CD14-positive monocyte (primary cell): ENCODE results near the gene NME5. TPM values are rescaled to one million over a fixed set of nuclear protein-coding genes. Genes with fewer than 3 reads are reported as not detected.

Source experiments
- DNase-seq, 3 donors: peaks; one replicate each; pipeline ENCODE4 v3.0.0-alpha.2; 2011 to 2022
- H2AFZ ChIP-seq: 2 replicates; pipeline ENCODE4 v1.6.0; 2012; ENCODE audit warnings: mild to moderate bottlenecking, low read depth, low read length, inconsistent platforms; ENCODE audit not compliant: insufficient read depth, poor library complexity, severe bottlenecking
- H3K27ac ChIP-seq, 2 donors: 1 replicate in 1 of 2; 2 replicates in 1 of 2; pipeline ENCODE4 v1.5.1; 2012 to 2013; ENCODE audit warnings: low read length in 2 of 2, control low read depth in 1 of 2, inconsistent platforms in 1 of 2, low read depth in 1 of 2, mild to moderate bottlenecking in 1 of 2
- H3K27me3 ChIP-seq, 2 donors: one replicate each; pipeline versions ENCODE4 v1.6.0 to v1.6.1; 2011 to 2013; ENCODE audit warnings: low read length in 2 of 2; ENCODE audit not compliant: control insufficient read depth in 2 of 2, insufficient read depth in 2 of 2
- H3K36me3 ChIP-seq, 2 donors: replicated peaks in 1 of 2; 1 replicate in 1 of 2; 2 replicates in 1 of 2; pipeline versions ENCODE4 v1.5.1 to v1.6.1; 2012 to 2013; ENCODE audit warnings: low read length in 2 of 2, control low read depth in 1 of 2, inconsistent platforms in 1 of 2, mild to moderate bottlenecking in 1 of 2; ENCODE audit not compliant: insufficient read depth in 2 of 2, control insufficient read depth in 1 of 2
- H3K4me1 ChIP-seq, 2 donors: 1 replicate in 1 of 2; 2 replicates in 1 of 2; pipeline versions ENCODE4 v1.5.1 to v1.6.1; 2012 to 2013; ENCODE audit warnings: low read length in 2 of 2, control low read depth in 1 of 2, inconsistent platforms in 1 of 2, mild to moderate bottlenecking in 1 of 2, moderate library complexity in 1 of 2; ENCODE audit not compliant: insufficient read depth in 2 of 2, control insufficient read depth in 1 of 2
- H3K4me2 ChIP-seq: replicated peaks from 2 replicates; pipeline ENCODE3; 2012; ENCODE audit warnings: low read length, moderate library complexity, mild to moderate bottlenecking; ENCODE audit not compliant: poor library complexity, severe bottlenecking; ENCODE audit errors: extremely low read depth
- H3K4me3 ChIP-seq, 3 experiments: fragments of 200-600 bp in 1 of 3; sonication (generic) in 1 of 3; replicated peaks in 1 of 3; 1 replicate in 2 of 3; 2 replicates in 1 of 3; pipeline ENCODE4 v1.5.1; 2011 to 2013; ENCODE audit warnings: low read length in 3 of 3, mild to moderate bottlenecking in 3 of 3, control low read depth in 2 of 3, low read depth in 2 of 3, inconsistent platforms in 1 of 3, moderate library complexity in 1 of 3
- H3K79me2 ChIP-seq: 2 replicates; pipeline ENCODE4 v1.6.0; 2012; ENCODE audit warnings: mild to moderate bottlenecking, control low read depth, inconsistent platforms, low read length, moderate library complexity; ENCODE audit not compliant: insufficient read depth
- H3K9ac ChIP-seq: 2 replicates; pipeline ENCODE4 v1.6.0; 2017; ENCODE audit warnings: low read length, mild to moderate bottlenecking; ENCODE audit not compliant: insufficient read depth, poor library complexity, severe bottlenecking
- H3K9me3 ChIP-seq, 2 donors: replicated peaks in 1 of 2; 1 replicate in 1 of 2; 2 replicates in 1 of 2; pipeline versions ENCODE4 v1.5.1 to v1.6.1; 2012 to 2013; ENCODE audit warnings: low read length in 2 of 2, control low read depth in 1 of 2; ENCODE audit not compliant: control insufficient read depth in 1 of 2, insufficient read depth in 1 of 2
- H4K20me1 ChIP-seq: 2 replicates; pipeline ENCODE4 v1.6.0; 2012; ENCODE audit warnings: mild to moderate bottlenecking, low read length, control low read depth, moderate library complexity; ENCODE audit not compliant: insufficient read depth
- H3K27ac Mint-ChIP-seq, 7 donors: one replicate each; pipeline ENCODE4 v1.8.0; 2020; ENCODE audit warnings: mild to moderate bottlenecking in 7 of 7, mixed read lengths in 7 of 7, moderate library complexity in 6 of 7, inconsistent platforms in 2 of 7
- H3K27me3 Mint-ChIP-seq, 3 donors: one replicate each; pipeline ENCODE4 v1.8.0; 2021 to 2022; ENCODE audit warnings: low read depth in 3 of 3, mild to moderate bottlenecking in 3 of 3, mixed read lengths in 3 of 3, moderate library complexity in 3 of 3, inconsistent platforms in 1 of 3
- H3K36me3 Mint-ChIP-seq, 2 donors: one replicate each; pipeline ENCODE4 v1.8.0; 2020; ENCODE audit warnings: mixed read lengths in 2 of 2, inconsistent platforms in 1 of 2, mild to moderate bottlenecking in 1 of 2
- H3K4me1 Mint-ChIP-seq: one replicate; pipeline ENCODE4 v1.8.0; 2020; ENCODE audit warnings: mild to moderate bottlenecking, mixed read lengths
- H3K4me3 Mint-ChIP-seq, 2 donors: one replicate each; pipeline ENCODE4 v1.8.0; 2020; ENCODE audit warnings: mild to moderate bottlenecking in 2 of 2, mixed read lengths in 2 of 2, moderate library complexity in 1 of 2
- H3K9me3 Mint-ChIP-seq, 7 donors: one replicate each; pipeline ENCODE4 v1.8.0; 2020 to 2022; ENCODE audit warnings: mixed read lengths in 7 of 7, mild to moderate bottlenecking in 6 of 7, moderate library complexity in 6 of 7, inconsistent platforms in 2 of 7
- CTCF ChIP-seq: fragments of 200-600 bp; IDR thresholded peaks from one replicate; pipeline ENCODE4 v1.8.0; 2022; ENCODE audit warnings: antibody characterized with exemption, mild to moderate bottlenecking
- WGBS: methylation state at CpG from one replicate; pipeline ENCODE4 v1.1.5; 2013; ENCODE audit warnings: missing lambda C conversion rate; ENCODE audit not compliant: insufficient coverage; 5-methylcytosine and 5-hydroxymethylcytosine counted together
- intact Hi-C, 2 donors: fragments of 100-400 bp; cut with micrococcal nuclease; formaldehyde crosslinking; loops; one replicate each; pipeline versions ENCODE4 v1.15.0 to v1.15.1; 2023
- polyA plus RNA-seq, 3 donors: library from polyadenylated mRNA; depleted of rRNA in 1 of 3; unstranded in 2 of 3; stranded (reverse) in 1 of 3; fragments of 300-500 nt in 2 of 3; fragments of >200 nt in 1 of 3; fragmentation: Illumina TruSeq in 2 of 3; gene quantifications; 1 replicate in 2 of 3; 2 replicates in 1 of 3; pipeline ENCODE4 v1.2.3, GENCODE V29; 2012 to 2021

The NME5 gene
- polyA plus RNA-seq, 3 donors, result not detected

GRCh38 chr5:138093036-138093435 is 46.2 kb downstream of the NME5 start:
- Histone ChIP-seq H3K4me3 (no peak overlapping the region), H3K4me1 (no peaks in the 10 kb centered on the region), H3K9me3 (no peaks in the 10 kb centered on the region), H3K27me3 (no peaks in the 10 kb centered on the region), H2AFZ (no peak overlapping the region), H3K4me2 (no peak overlapping the region), H3K27ac (no peak overlapping the region), H4K20me1 (no peaks in the 10 kb centered on the region), H3K9ac (no peak overlapping the region), H3K79me2 (no peaks in the 10 kb centered on the region), H3K36me3 (no peaks in the 10 kb centered on the region)
- H3K27ac Mint-ChIP-seq, result no peak overlapping the region
- intact Hi-C loops, result no loop called here
- no peaks in the 10 kb centered on the region for H3K36me3 Mint-ChIP-seq
- peaks cover 5 to 9% (median 7%) of the 10 kb centered on the region in 3 donors for H3K27me3 Mint-ChIP-seq
- no peak for TF ChIP-seq CTCF
- H3K4me3 Mint-ChIP-seq, result no peak overlapping the region
- H3K9me3 Mint-ChIP-seq, result peaks cover 0 to 2% (median 0%) of the 10 kb centered on the region in 7 donors
- no CpG with 5 or more reads among the region's 1 CpG for WGBS
- H3K4me1 Mint-ChIP-seq, result peaks cover 4% of the 10 kb centered on the region
- no peak for DNase-seq

DNA sequence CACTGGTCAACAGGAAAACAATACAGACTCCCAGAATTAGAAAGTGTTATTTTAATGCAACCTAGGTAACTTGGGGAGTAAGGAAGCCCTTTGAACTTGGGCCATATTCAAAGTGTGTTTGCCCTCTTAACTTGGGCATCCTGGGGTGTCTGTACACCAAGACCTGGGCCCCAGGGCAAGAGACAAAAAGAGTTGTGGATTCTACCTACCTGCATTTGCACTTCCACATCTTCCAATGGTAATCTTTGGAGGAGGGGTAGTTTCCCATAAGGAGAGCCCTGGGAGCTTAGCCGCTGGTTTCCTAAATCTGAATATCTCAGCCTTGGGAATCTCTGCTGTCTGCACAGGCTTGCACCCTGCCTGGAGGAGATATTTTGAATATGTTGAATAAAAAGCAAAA is 46.9 kb downstream of the NME5 start:
- TF ChIP-seq CTCF, result no peak
- Histone ChIP-seq H3K4me1 (no peaks in the 10 kb centered on the region), H3K4me2 (no peak overlapping the region), H3K4me3 (no peak overlapping the region), H3K27ac (no peak overlapping the region), H3K9me3 (no peaks in the 10 kb centered on the region), H3K36me3 (no peaks in the 10 kb centered on the region), H3K27me3 (no peaks in the 10 kb centered on the region), H2AFZ (no peak overlapping the region), H3K79me2 (no peaks in the 10 kb centered on the region), H3K9ac (no peak overlapping the region), H4K20me1 (no peaks in the 10 kb centered on the region)
- intact Hi-C loops, result no loop called here
- no peak overlapping the region for H3K4me3 Mint-ChIP-seq
- peaks cover 4% of the 10 kb centered on the region for H3K4me1 Mint-ChIP-seq
- DNase-seq, result no peak
- H3K9me3 Mint-ChIP-seq, result peaks cover 0 to 2% (median 0%) of the 10 kb centered on the region in 7 donors
- H3K27ac Mint-ChIP-seq, result no peak overlapping the region
- H3K27me3 Mint-ChIP-seq, result peaks cover 5 to 8% (median 7%) of the 10 kb centered on the region in 3 donors
- WGBS, result no CpG with 5 or more reads among the region's 1 CpG
- no peaks in the 10 kb centered on the region for H3K36me3 Mint-ChIP-seq
